ENCODE results near the gene TRIP10.

DNA sequence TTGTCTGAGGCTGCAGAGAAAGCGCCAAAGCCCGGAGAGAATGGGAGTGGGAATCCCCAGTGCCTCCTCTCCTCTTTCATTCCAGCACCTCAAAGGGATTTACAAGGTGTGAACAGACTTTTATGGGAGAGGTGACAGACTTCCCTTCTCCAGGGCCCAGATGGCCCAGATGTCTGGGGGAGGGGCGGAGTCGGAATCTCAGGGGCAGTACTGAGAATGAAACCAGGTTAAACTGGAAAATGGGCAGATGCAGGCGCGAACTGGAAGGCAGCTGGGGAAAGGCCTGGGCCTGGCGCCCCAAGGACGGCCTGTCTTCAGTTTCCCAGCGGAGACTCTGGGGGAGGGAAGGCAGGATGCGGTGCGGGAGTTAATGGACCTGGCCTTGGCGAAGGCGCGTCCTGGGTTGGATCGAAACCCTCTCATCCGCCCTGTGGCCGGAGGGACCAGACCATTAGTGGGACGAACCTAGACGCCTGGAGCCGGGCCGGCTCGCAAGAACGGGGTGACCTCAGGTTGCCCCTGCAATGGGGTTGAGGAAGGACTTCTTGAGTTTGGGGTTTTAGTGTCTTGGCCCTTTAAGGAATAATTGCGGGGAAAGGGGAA, 592 bp upstream of the TRIP10 start:
- TF ChIP-seq, protein P1, sequence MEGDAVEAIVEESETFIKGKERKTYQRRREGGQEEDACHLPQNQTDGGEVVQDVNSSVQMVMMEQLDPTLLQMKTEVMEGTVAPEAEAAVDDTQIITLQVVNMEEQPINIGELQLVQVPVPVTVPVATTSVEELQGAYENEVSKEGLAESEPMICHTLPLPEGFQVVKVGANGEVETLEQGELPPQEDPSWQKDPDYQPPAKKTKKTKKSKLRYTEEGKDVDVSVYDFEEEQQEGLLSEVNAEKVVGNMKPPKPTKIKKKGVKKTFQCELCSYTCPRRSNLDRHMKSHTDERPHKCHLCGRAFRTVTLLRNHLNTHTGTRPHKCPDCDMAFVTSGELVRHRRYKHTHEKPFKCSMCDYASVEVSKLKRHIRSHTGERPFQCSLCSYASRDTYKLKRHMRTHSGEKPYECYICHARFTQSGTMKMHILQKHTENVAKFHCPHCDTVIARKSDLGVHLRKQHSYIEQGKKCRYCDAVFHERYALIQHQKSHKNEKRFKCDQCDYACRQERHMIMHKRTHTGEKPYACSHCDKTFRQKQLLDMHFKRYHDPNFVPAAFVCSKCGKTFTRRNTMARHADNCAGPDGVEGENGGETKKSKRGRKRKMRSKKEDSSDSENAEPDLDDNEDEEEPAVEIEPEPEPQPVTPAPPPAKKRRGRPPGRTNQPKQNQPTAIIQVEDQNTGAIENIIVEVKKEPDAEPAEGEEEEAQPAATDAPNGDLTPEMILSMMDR (conservative IDR thresholded peaks at IDR 0.05 in 1 of 2, IDR thresholded peaks at IDR 0.05 in 1 of 2; ENCODE audit: low read depth in 1 of 2, low read length in 2 of 2) = no peak
- no peak for TF ChIP-seq EZH2 (IDR thresholded peaks at IDR 0.05; ENCODE audit: low read length, missing control alignments)

All from fibroblast of lung (primary cell).